Stimulated activated CD4-positive, alpha-beta T cell treated with anti-CD3 and anti-CD28 coated beads, Interleukin-15, amount 100 ng/mL, for 24 hours (primary cell): ENCODE data around the gene MAD2L1BP.
A peak's percentile ranks its signal among the peaks of the same experiment; 100 is the strongest.
"Not testable (repeated sequence)": the region's sequence is repeated elsewhere in the genome, so short reads cannot be mapped to it uniquely, and the experiment has no call there.

Experiments used
- DNase-seq: peaks from one replicate; pipeline ENCODE4 v3.0.0-alpha.2; 2020

MAD2L1BP gene, protein sequence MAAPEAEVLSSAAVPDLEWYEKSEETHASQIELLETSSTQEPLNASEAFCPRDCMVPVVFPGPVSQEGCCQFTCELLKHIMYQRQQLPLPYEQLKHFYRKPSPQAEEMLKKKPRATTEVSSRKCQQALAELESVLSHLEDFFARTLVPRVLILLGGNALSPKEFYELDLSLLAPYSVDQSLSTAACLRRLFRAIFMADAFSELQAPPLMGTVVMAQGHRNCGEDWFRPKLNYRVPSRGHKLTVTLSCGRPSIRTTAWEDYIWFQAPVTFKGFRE

GRCh38 chr6:43635387-43636307, at the start of gene MAD2L1BP:
MAD2L1BP (plus strand) TSS chr6:43635840; CDS start chr6:43635876, 36 bp downstream.
- DNase-seq = peak; percentile 92

- no peak for DNase-seq
Measured at GRCh38 chr6:43588194-43588593, 47.4 kb upstream of the MAD2L1BP start.

GRCh38 chr6:43589564-43589963, 46.1 kb upstream of the MAD2L1BP start:
- DNase-seq = not testable (repeated sequence)

GRCh38 chr6:43593938-43594337, 41.7 kb upstream of the MAD2L1BP start:
- DNase-seq = no peak

DNA sequence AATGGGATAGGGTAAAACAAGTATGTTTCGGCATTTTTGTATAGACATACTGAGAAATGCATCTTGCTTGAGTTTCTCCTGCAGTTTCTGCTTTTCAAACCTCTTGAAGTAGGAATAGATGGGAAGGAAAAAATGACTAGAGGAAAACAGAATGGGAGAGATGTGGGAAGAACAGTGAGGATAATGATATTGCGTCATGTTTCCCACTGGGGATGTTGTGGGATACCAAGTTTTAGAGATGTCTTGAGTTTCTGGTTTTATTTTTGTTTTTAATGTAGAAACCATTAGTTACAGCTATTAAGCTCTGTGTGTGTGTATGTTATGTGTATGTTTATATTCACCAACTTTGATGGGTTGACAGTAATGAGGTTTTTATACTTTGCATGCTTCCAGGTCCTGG, 35.0 kb upstream of the MAD2L1BP start:
- DNase-seq = no peak

GRCh38 chr6:43604174-43604573, 31.5 kb upstream of the MAD2L1BP start:
- no peak for DNase-seq

GRCh38 chr6:43606019-43606418, 29.6 kb upstream of the MAD2L1BP start:
- DNase-seq = no peak

DNA sequence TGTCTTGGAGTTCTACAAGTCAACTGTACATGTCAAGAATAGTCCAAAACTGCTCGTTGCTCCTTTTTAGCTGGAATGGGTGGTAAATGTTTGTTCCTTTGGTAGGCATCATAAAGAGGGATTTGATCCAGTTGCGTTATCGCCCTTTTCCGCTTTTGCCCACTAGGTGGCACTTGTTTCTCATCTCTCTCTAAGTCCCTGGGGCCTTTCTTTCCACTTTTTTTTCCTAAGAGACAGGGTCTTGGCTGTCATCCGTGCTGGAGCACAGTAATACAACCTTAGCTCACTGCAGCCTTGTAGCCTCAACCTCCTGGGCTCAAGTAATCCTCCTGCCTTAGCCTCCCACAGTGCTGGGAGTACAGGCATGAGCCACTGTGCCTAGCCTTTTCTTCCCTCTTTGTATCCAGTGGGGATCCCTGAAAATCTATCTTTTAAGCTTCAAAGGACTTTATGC, 27.3 kb upstream of the MAD2L1BP start:
- peak; percentile 71 for DNase-seq

DNA sequence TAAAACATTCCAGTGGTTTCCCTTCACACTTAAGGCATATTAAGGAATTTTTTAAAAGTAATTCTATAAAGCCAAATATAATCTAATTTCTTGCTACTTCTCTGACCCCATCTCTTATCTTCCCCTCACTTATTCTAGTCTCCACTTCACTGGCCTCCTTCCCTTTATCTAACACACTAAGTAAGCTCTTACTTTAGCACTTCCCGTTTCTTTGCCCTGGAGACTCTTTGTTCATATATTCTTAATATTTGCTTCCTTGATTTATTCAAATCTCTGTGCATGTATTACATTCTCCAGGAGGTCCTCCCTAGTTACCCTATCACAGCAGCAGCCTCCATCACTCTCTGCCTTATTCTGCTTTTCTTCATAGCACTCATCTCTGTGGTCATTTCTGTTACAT, 26.8 kb upstream of the MAD2L1BP start:
- no peak for DNase-seq

- DNase-seq = no peak
Measured at GRCh38 chr6:43609402-43609801, 26.2 kb upstream of the MAD2L1BP start.

DNA sequence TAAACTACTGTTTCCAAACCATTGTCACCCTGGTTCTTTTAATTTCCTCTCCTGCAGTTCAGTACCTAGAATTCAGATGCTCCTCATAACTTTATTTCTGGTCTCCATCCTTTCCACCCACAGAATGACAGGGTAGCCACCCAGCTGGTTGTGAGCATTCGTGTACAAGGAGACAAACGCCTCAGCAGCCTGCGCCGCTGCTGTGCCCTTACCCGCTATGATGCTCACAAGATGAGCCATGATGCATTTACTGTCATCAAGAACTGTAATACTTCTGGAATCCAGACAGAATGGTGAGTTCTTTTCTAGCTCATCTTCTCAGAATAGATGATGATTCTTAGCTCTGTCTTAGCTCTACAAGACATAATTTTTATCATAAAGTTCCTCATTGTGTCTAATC, 25.2 kb upstream of the MAD2L1BP start:
- DNase-seq = no peak

DNA sequence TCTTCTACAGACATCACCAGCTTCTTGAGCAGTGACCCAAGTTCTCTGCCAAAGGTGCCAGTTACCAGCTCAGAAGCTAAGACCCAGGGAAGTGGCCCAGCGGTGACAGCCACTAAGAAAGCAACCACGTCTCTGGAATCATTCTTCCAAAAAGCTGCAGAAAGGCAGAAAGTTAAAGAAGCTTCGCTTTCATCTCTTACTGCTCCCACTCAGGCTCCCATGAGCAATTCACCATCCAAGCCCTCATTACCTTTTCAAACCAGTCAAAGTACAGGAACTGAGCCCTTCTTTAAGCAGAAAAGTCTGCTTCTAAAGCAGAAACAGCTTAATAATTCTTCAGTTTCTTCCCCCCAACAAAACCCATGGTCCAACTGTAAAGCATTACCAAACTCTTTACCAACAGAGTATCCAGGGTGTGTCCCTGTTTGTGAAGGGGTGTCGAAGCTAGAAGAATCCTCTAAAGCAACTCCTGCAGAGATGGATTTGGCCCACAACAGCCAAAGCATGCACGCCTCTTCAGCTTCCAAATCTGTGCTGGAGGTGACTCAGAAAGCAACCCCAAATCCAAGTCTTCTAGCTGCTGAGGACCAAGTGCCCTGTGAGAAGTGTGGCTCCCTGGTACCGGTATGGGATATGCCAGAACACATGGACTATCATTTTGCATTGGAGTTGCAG, 21.8 kb upstream of the MAD2L1BP start:
- DNase-seq = no peak

DNA sequence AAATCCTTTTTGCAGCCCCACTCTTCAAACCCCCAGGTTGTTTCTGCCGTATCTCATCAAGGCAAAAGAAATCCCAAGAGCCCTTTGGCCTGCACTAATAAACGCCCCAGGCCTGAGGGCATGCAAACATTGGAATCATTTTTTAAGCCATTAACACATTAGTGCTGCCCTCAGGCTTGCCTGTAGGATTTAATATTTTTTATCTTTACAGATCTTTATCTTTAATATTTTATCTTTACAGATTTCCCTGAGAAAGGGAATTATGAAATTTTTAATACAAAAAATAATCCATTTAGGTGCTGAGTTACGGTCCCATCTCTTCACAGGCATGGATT, 21.3 kb upstream of the MAD2L1BP start:
- DNase-seq = no peak

GRCh38 chr6:43616725-43617472, 18.7 kb upstream of the MAD2L1BP start:
- DNase-seq = no peak

GRCh38 chr6:43621078-43621835, 14.4 kb upstream of the MAD2L1BP start:
- DNase-seq = no peak

DNA sequence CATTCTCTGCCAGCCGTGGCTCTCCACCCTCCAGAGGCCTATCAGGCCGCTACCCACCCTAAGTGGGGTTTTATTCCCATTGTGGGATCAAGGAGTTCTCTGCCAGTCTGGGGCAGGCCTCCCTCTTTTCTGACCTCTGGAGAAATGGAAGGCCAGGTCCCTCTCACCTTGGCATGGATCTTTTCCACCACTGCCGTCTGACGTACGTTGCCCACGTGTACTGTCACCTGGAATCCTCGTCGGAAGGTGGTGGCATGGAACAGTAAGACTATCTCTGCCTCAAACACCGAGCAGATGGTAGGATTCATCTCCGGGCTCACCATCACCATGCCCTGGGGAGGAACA, 13.8 kb upstream of the MAD2L1BP start:
- DNase-seq = no peak

DNA sequence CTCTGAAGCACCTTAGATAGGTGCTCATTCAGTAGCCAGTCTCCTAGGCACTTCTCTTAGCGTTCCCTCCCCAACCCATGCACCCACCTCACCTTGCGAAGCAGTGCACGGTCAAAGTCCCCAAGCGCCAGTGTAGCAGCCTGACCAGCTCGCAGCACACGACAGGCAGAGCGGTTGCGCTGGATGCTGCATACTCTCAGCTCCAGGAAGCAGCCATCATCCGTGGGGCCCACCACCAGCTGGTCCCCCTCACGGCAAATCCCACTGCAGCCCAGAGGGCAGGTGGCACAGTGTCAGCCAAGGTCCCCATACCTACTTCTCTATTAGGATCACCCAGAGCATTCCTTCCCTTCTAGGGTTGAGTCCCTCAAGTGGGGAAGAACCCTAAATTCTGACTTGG, 13.1 kb upstream of the MAD2L1BP start:
- no peak for DNase-seq

DNA sequence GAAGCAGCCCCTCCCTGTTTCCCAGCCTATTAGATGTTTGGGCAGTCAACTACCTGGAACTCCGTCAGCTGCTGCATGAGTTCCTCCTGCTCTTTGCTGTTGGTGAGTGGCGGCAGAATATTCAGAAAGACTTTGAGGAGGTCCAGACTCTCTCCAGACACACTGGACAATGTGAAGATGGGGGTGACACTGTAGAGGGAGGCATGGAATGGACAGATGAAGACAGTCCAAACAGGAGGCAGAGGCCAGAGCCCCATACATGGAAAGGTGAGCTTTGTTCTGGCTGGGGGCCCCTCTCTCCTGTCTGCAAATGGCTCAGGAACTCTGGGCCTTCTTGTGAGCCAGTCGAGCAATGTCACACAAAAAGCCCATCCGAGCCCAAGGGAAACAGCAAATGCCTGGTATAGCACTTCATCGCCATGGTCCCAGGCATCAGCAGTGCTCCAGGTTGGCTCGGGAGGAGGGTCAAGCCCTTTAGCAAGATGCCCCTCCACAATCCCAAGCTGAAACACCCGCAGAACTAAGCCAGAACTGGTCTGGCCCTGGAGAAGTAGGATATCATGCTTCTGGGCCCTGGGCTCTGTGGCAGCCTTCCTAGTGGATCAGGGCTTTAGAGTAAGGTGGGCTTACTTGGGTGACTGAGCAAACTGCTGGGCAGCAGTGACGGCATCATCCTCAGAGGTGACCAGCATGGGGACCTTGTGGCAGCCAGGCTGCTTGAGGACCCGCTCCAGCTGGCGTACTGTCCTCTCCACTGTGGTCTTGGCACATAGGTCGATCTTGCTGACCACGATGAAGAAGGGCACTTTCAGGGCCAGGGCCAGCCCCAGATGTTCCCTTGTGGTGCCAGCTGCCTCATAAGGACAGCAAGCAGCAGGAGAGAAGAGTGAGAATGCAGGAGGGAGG, 11.5 kb upstream of the MAD2L1BP start:
- DNase-seq = no peak

DNA sequence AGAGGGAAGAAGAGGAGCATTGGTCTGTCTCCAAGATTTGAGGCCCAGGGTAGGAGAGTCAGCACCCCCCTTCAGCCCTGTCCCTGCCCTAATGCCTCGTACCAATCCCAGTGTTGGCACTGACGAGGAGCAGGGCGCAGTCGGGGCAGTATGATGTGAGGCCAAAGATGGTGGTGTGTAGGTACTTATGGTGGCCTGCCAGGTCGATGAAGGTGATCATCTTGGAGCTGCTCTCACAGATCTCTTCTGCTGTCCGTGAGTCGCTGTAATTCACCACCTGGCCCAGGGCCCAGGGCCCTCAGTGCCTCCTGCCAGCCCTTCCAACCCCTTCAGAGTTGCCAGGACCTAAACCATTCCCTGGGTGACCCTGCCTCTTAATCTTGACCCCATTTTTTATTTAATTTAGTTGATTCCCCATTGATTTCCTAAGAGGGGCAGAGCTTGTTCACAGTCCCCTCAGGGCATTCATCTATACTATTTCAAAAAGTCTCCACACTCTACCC, 10.8 kb upstream of the MAD2L1BP start:
- no peak for DNase-seq

GRCh38 chr6:43625393-43625992, 10.1 kb upstream of the MAD2L1BP start:
- DNase-seq = no peak
